Sigmoid colon (tissue), 7 donors: ENCODE results near the gene SIM2. TPM values are rescaled to one million over a fixed set of nuclear protein-coding genes. Genes with fewer than 3 reads are reported as not detected.
"Not testable (repeated sequence)": the region's sequence is repeated elsewhere in the genome, so short reads cannot be mapped to it uniquely, and the experiment has no call there.

ENCODE experiments used
- DNase-seq: peaks from one replicate; pipeline ENCODE4 v3.0.0-alpha.2; 2019
- H3K27ac ChIP-seq, 4 donors: fragments of 200-600 bp; sonication (generic); one replicate each; pipeline ENCODE4 v1.5.1; 2016 to 2019; ENCODE audit warnings: mild to moderate bottlenecking in 1 of 4
- H3K27me3 ChIP-seq, 3 donors: fragments of 200-600 bp; sonication (generic); one replicate each; pipeline ENCODE4 v1.5.1; 2019; ENCODE audit warnings: mild to moderate bottlenecking in 1 of 3
- H3K36me3 ChIP-seq, 4 donors: fragments of 200-600 bp; sonication (generic); one replicate each; pipeline ENCODE4 v1.5.1; 2016 to 2019
- H3K4me1 ChIP-seq, 4 donors: fragments of 200-600 bp; sonication (generic); one replicate each; pipeline ENCODE4 v1.5.1; 2017 to 2019
- H3K4me3 ChIP-seq, 4 donors: fragments of 200-600 bp; sonication (generic); one replicate each; pipeline ENCODE4 v1.5.1; 2017 to 2019; ENCODE audit warnings: mild to moderate bottlenecking in 2 of 4, moderate library complexity in 1 of 4
- H3K9me3 ChIP-seq, 4 donors: fragments of 200-600 bp in 3 of 4; sonication (generic) in 3 of 4; one replicate each; pipeline versions ENCODE4 v1.5.1 to v1.6.1; 2013 to 2019
- EP300 ChIP-seq, 4 donors: sonication (generic); formaldehyde crosslinking; IDR thresholded peaks; one replicate each; pipeline ENCODE4 v1.6.1; 2017; ENCODE audit warnings: antibody characterized with exemption in 4 of 4
- POLR2A ChIP-seq, 2 donors: fragments of 450-650 bp; IDR thresholded peaks; one replicate each; pipeline ENCODE4 v1.6.1; 2016; ENCODE audit warnings: antibody characterized with exemption in 2 of 2, mild to moderate bottlenecking in 2 of 2, moderate library complexity in 2 of 2
- POLR2AphosphoS5 ChIP-seq, 4 donors: sonication (generic); formaldehyde crosslinking; IDR thresholded peaks; one replicate each; pipeline ENCODE4 v1.6.1; 2017; ENCODE audit warnings: antibody characterized with exemption in 4 of 4
- WGBS, 2 donors: extraction: QIAGEN DNeasy Blood & Tissue Kit; methylation state at CpG; one replicate each; pipeline ENCODE4 v1.1.7; 2013; 5-methylcytosine and 5-hydroxymethylcytosine counted together
- intact Hi-C: fragments of 100-400 bp; cut with DNase I; formaldehyde crosslinking; loops from one replicate; pipeline ENCODE4 v1.15.1; 2023
- polyA plus RNA-seq, 3 donors: library from polyadenylated mRNA; stranded (reverse); fragments of 200-250 nt; gene quantifications; one replicate each; pipeline ENCODE4 v1.2.3, GENCODE V29; 2013
- total RNA-seq, 4 donors: library from RNA; depleted of rRNA; stranded (reverse); fragments of >200 nt; gene quantifications; one replicate each; pipeline ENCODE4 v1.1.0, GENCODE V29; 2016
- TF ChIP-seq, protein P1 (sequence below), 4 experiments: fragments of 450-650 bp in 3 of 4; fragments of 200-600 bp in 1 of 4; IDR thresholded peaks; one replicate each; pipeline ENCODE4 v1.5.1; 2016 to 2019; ENCODE audit warnings: antibody characterized with exemption in 4 of 4, mild to moderate bottlenecking in 3 of 4, moderate library complexity in 2 of 4
- donor health status: healthy with polysubstance abuse.
- donor health status: Bipolar disorder and iron deficiency.
- donor health status: healthy.

SIM2 gene, protein sequence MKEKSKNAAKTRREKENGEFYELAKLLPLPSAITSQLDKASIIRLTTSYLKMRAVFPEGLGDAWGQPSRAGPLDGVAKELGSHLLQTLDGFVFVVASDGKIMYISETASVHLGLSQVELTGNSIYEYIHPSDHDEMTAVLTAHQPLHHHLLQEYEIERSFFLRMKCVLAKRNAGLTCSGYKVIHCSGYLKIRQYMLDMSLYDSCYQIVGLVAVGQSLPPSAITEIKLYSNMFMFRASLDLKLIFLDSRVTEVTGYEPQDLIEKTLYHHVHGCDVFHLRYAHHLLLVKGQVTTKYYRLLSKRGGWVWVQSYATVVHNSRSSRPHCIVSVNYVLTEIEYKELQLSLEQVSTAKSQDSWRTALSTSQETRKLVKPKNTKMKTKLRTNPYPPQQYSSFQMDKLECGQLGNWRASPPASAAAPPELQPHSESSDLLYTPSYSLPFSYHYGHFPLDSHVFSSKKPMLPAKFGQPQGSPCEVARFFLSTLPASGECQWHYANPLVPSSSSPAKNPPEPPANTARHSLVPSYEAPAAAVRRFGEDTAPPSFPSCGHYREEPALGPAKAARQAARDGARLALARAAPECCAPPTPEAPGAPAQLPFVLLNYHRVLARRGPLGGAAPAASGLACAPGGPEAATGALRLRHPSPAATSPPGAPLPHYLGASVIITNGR
- not detected for total RNA-seq
- polyA plus RNA-seq: under 1 TPM in 2 of 3 donors, not detected in 1; 0.01 to 0.60 TPM

DNA sequence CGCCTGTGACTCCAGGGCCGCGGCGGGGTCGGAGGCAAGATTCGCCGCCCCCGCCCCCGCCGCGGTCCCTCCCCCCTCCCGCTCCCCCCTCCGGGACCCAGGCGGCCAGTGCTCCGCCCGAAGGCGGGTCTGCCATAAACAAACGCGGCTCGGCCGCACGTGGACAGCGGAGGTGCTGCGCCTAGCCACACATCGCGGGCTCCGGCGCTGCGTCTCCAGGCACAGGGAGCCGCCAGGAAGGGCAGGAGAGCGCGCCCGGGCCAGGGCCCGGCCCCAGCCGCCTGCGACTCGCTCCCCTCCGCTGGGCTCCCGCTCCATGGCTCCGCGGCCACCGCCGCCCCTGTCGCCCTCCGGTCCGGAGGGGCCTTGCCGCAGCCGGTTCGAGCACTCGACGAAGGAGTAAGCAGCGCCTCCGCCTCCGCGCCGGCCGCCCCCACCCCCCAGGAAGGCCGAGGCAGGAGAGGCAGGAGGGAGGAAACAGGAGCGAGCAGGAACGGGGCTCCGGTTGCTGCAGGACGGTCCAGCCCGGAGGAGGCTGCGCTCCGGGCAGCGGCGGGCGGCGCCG, at the start of gene SIM2:
SIM2 (plus strand) TSS at position 135 of the 565 bp plus-strand sequence. CDS start 632 bp downstream, outside the sequence.
- Histone ChIP-seq H3K4me1 (peaks cover 0 to 55% (median 44%) of the 10 kb centered on the region in 4 donors), H3K36me3 (no peaks in the 10 kb centered on the region), H3K27me3 (peaks cover 75 to 100% (median 96%) of the 10 kb centered on the region in 3 donors), H3K27ac (peak within 1 kb of the TSS in 1 of 4 donors; percentile 46), H3K4me3 (peak within 1 kb of the TSS; percentile 10 to 48 (median 36)), H3K9me3 (no peaks in the 10 kb centered on the region)
- intact Hi-C loops: no loop called here
- 1 to 2% methylated on average over 70 of the region's 70 CpGs for WGBS, 2 donors
- no peak for DNase-seq
- no peak for TF ChIP-seq POLR2AphosphoS5 (IDR thresholded peaks at IDR 0.05)
- no peak for TF ChIP-seq POLR2A (IDR thresholded peaks at IDR 0.05)
- TF ChIP-seq EP300 (IDR thresholded peaks at IDR 0.05): no peak
- TF ChIP-seq, protein P1, sequence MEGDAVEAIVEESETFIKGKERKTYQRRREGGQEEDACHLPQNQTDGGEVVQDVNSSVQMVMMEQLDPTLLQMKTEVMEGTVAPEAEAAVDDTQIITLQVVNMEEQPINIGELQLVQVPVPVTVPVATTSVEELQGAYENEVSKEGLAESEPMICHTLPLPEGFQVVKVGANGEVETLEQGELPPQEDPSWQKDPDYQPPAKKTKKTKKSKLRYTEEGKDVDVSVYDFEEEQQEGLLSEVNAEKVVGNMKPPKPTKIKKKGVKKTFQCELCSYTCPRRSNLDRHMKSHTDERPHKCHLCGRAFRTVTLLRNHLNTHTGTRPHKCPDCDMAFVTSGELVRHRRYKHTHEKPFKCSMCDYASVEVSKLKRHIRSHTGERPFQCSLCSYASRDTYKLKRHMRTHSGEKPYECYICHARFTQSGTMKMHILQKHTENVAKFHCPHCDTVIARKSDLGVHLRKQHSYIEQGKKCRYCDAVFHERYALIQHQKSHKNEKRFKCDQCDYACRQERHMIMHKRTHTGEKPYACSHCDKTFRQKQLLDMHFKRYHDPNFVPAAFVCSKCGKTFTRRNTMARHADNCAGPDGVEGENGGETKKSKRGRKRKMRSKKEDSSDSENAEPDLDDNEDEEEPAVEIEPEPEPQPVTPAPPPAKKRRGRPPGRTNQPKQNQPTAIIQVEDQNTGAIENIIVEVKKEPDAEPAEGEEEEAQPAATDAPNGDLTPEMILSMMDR (IDR thresholded peaks at IDR 0.05): no peak

DNA sequence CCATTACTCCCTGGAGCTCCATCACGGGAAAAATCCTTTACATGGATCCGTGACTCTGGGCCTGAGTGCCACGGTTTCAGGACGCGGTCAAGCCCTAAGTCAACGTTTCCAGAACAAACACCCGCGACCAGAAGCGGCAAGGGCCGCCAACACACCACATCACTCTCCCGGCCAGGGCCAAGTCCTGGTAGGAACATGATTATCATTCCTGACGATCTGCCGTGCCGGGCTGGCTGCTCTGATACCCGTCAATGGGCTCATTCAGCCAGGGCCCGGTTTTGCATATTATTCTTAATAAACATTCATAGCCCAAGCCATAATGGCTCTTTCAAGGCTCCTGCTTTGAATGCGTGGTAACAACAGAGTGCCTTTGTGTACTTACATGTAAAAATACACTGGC, 44.6 kb upstream of the SIM2 start:
- Histone ChIP-seq H3K36me3 (no peaks in the 10 kb centered on the region), H3K27ac (no peak overlapping the region), H3K4me1 (no peaks in the 10 kb centered on the region), H3K9me3 (no peaks in the 10 kb centered on the region), H3K27me3 (peaks cover 0 to 20% (median 2%) of the 10 kb centered on the region in 3 donors), H3K4me3 (no peak overlapping the region)
- WGBS, 2 donors: 50 to 80% methylated on average over 17 of the region's 17 CpGs
- no peak for DNase-seq
- TF ChIP-seq, protein P1 (IDR thresholded peaks at IDR 0.05): no peak
- TF ChIP-seq EP300 (IDR thresholded peaks at IDR 0.05) (no peak), POLR2A (IDR thresholded peaks at IDR 0.05) (no peak), POLR2AphosphoS5 (IDR thresholded peaks at IDR 0.05) (no peak)
- intact Hi-C loops: no loop called here

DNA sequence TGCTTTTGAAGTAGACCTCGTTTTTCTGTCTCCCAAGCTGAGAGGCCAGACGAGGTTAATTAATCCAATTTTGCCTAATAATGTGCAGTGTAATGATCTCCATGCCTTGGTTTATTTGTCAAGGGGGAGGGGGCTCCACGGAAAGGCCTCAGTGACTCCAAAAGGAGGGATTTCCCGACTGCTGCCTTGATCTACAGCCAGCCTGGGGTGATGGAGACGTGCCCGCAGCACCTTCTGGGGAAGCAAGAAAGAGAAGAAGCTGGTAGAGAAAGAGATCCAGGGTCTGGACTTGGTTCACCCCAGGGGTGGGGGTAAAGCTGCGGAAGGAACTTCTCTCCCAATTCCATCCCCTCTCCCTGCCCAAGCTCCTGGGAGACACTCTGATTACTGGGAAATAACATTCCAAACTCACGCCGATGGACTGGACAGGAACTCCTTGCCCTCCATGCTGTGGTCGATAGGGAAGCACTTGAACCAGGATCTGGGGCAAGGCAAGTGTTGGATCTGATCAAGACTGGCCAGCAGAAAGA, 44.1 kb upstream of the SIM2 start:
- TF ChIP-seq, protein P1 (IDR thresholded peaks at IDR 0.05): no peak
- TF ChIP-seq POLR2AphosphoS5 (IDR thresholded peaks at IDR 0.05) (no peak), POLR2A (IDR thresholded peaks at IDR 0.05) (no peak), EP300 (IDR thresholded peaks at IDR 0.05) (no peak)
- Histone ChIP-seq H3K4me3 (no peak overlapping the region), H3K4me1 (no peaks in the 10 kb centered on the region), H3K36me3 (no peaks in the 10 kb centered on the region), H3K27me3 (peaks cover 0 to 25% (median 8%) of the 10 kb centered on the region in 3 donors), H3K9me3 (no peaks in the 10 kb centered on the region), H3K27ac (no peak overlapping the region)
- WGBS, 2 donors: 70 to 81% methylated on average over 10 of the region's 10 CpGs
- DNase-seq: no peak
- intact Hi-C loops: no loop called here

DNA sequence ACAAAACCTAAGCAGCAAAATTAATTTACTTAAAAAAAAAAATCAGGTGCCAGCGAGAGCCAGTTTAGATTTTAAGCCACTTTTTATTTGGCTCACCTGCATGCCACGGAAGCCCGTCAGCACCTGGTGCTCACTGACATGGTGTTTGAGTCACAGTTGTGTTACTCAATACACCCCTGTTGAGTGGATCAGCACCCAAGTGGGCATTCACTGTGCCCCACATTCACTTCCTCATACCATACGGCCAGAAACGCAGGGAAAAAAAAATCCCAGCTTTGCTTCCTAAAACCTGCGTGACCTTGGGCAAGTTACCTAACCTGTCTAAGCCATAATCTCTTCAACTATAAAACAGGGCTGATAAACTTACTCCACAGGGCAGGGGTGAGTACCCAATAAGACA, 42.8 kb upstream of the SIM2 start:
- Histone ChIP-seq H3K4me3 (no peak overlapping the region), H3K36me3 (no peaks in the 10 kb centered on the region), H3K4me1 (no peaks in the 10 kb centered on the region), H3K27ac (no peak overlapping the region), H3K9me3 (no peaks in the 10 kb centered on the region), H3K27me3 (peaks cover 0 to 37% (median 12%) of the 10 kb centered on the region in 3 donors)
- WGBS, 2 donors: 24 to 52% methylated on average over 6 of the region's 6 CpGs
- intact Hi-C loops: no loop called here
- no peak for TF ChIP-seq POLR2AphosphoS5 (IDR thresholded peaks at IDR 0.05)
- TF ChIP-seq, protein P1 (IDR thresholded peaks at IDR 0.05): no peak
- no peak for TF ChIP-seq POLR2A (IDR thresholded peaks at IDR 0.05)
- no peak for TF ChIP-seq EP300 (IDR thresholded peaks at IDR 0.05)
- DNase-seq: no peak

DNA sequence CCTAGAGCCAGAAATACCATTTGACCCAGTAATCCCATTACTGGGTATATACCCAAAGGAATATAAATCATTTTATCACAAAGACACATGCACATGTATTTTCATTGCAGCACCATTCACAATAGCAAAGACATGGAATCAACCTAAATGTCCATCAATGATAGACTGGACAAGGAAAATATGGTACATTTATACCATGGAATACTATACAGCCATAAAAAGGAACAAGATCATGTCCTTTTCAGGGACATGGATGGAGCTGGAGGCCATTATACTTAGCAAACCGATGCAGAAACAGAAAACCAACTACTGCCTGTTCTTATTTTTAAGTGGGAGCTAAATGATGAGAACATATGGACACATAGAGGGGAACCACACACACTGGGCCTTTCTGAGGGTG, 41.6 kb upstream of the SIM2 start:
- H3K36me3 ChIP-seq, DNase-seq, H3K4me1 ChIP-seq, H3K4me3 ChIP-seq, H3K27ac ChIP-seq, H3K9me3 ChIP-seq, intact Hi-C loops: not testable (repeated sequence)
- 48 to 63% methylated on average over 1 of the region's 1 CpG for WGBS, 2 donors
- peaks cover 0 to 47% (median 23%) of the 10 kb centered on the region in 3 donors for H3K27me3 ChIP-seq
